ENCODE data around the gene CHKB.
A peak's percentile ranks its signal among the peaks of the same experiment; 100 is the strongest.
"Not testable (repeated sequence)": the region's sequence is repeated elsewhere in the genome, so short reads cannot be mapped to it uniquely, and the experiment has no call there.

Gene CHKB

GRCh38 chr22:50622723-50623327 is 40.2 kb upstream of the CHKB start:
- TF ChIP-seq CTCF (IDR thresholded peaks at IDR 0.05) = no peak
- Mint-ChIP-seq H3K27me3 (ENCODE audit: low read depth, poor library complexity) (peaks cover 1% of the 10 kb centered on the region), H3K27ac (no peak overlapping the region), H3K4me3 (no peak overlapping the region), H3K9me3 (no peaks in the 10 kb centered on the region), H3K4me1 (peaks cover 45% of the 10 kb centered on the region), H3K36me3 (ENCODE audit: low read depth) (no peaks in the 10 kb centered on the region)
- DNase-seq = no peak

GRCh38 chr22:50621948-50622722 is 39.5 kb upstream of the CHKB start:
- H3K36me3 Mint-ChIP-seq (ENCODE audit: low read depth) = no peaks in the 10 kb centered on the region
- H3K9me3 Mint-ChIP-seq = no peaks in the 10 kb centered on the region
- no peak for TF ChIP-seq CTCF (IDR thresholded peaks at IDR 0.05)
- H3K4me3 Mint-ChIP-seq = peak overlapping the region; percentile 66
- H3K27ac Mint-ChIP-seq = peak overlapping the region; percentile 4
- no peak for DNase-seq
- H3K27me3 Mint-ChIP-seq (ENCODE audit: low read depth, poor library complexity) = peaks cover 4% of the 10 kb centered on the region
- H3K4me1 Mint-ChIP-seq = peaks cover 45% of the 10 kb centered on the region

GRCh38 chr22:50621356-50621880 is 38.8 kb upstream of the CHKB start:
- H3K9me3 Mint-ChIP-seq = no peaks in the 10 kb centered on the region
- H3K4me1 Mint-ChIP-seq = peaks cover 42% of the 10 kb centered on the region
- no peak overlapping the region for H3K27ac Mint-ChIP-seq
- peaks cover 5% of the 10 kb centered on the region for H3K27me3 Mint-ChIP-seq (ENCODE audit: low read depth, poor library complexity)
- peak overlapping the region; percentile 66 for H3K4me3 Mint-ChIP-seq
- H3K36me3 Mint-ChIP-seq (ENCODE audit: low read depth) = no peaks in the 10 kb centered on the region
- TF ChIP-seq CTCF (IDR thresholded peaks at IDR 0.05) = no peak
- DNase-seq = no peak

- H3K9me3 Mint-ChIP-seq = no peaks in the 10 kb centered on the region
- peaks cover 40% of the 10 kb centered on the region for H3K4me1 Mint-ChIP-seq
- no peaks in the 10 kb centered on the region for H3K36me3 Mint-ChIP-seq (ENCODE audit: low read depth)
- peak overlapping the region; percentile 66 for H3K4me3 Mint-ChIP-seq
- no peak overlapping the region for H3K27ac Mint-ChIP-seq
- TF ChIP-seq CTCF (IDR thresholded peaks at IDR 0.05) = peak; percentile 81
- DNase-seq = peak; percentile 87
- peaks cover 5% of the 10 kb centered on the region for H3K27me3 Mint-ChIP-seq (ENCODE audit: low read depth, poor library complexity)
These were observed 38.1 kb upstream of the CHKB start for GRCh38 chr22:50620593-50621355.

- not testable (repeated sequence) for H3K27ac Mint-ChIP-seq; H3K9me3 Mint-ChIP-seq; H3K4me3 Mint-ChIP-seq; DNase-seq; H3K36me3 Mint-ChIP-seq (ENCODE audit: low read depth)
- Mint-ChIP-seq H3K4me1 (peaks cover 12% of the 10 kb centered on the region), H3K27me3 (ENCODE audit: low read depth, poor library complexity) (peaks cover 15% of the 10 kb centered on the region)
These were observed 31.6 kb upstream of the CHKB start for GRCh38 chr22:50614296-50614695.

Measured in nephron progenitor cell (in vitro differentiated cells).